Fibroblast of pulmonary artery (primary cell): Measurements from ENCODE around the gene CRTC1.

Source experiments
- DNase-seq: peaks from one replicate; pipeline ENCODE4 v3.0.0-alpha.2; 2010; ENCODE audit warnings: low read depth
- H3K4me3 ChIP-seq: replicated peaks from 2 replicates; pipeline ENCODE4 v1.5.1; 2011; ENCODE audit warnings: low read depth, mild to moderate bottlenecking, control low read depth, low read length, moderate library complexity
- CTCF ChIP-seq: IDR thresholded peaks from 2 replicates; pipeline ENCODE4 v1.5.1; 2011; ENCODE audit warnings: mild to moderate bottlenecking, control low read depth, low read length, inconsistent platforms; ENCODE audit errors: missing control alignments

Gene CRTC1

GRCh38 chr19:18788529-18789421 lies 105.3 kb downstream of the CRTC1 start:
- TF ChIP-seq CTCF, result no peak
- no peak for DNase-seq
- H3K4me3 ChIP-seq, result no peak overlapping the region

GRCh38 chr19:18789422-18789869 lies 106.0 kb downstream of the CRTC1 start:
- no peak for DNase-seq
- no peak overlapping the region for H3K4me3 ChIP-seq
- TF ChIP-seq CTCF, result no peak

GRCh38 chr19:18789883-18790565 lies 106.5 kb downstream of the CRTC1 start:
- H3K4me3 ChIP-seq, result no peak overlapping the region
- no peak for DNase-seq
- no peak for TF ChIP-seq CTCF

GRCh38 chr19:18790566-18791314 lies 107.3 kb downstream of the CRTC1 start, which contains the start of gene COMP:
TSS of gene COMP (minus strand) at chr19:18791305. CDS start at chr19:18791269, 36 bp downstream.
- H3K4me3 ChIP-seq, result no peak within 1 kb of the TSS
- no peak for DNase-seq

GRCh38 chr19:18791315-18791678 lies 107.8 kb downstream of the CRTC1 start:
- H3K4me3 ChIP-seq, result no peak overlapping the region
- no peak for TF ChIP-seq CTCF
- DNase-seq, result no peak

More at GRCh38 chr19:18790566-18791314, 107.3 kb downstream of the CRTC1 start, which contains the start of gene COMP:
- TF ChIP-seq CTCF, result no peak

- H3K4me3 ChIP-seq, result no peak overlapping the region
- DNase-seq, result no peak
Observed at GRCh38 chr19:18792661-18793060, 109.2 kb downstream of the CRTC1 start.

More at GRCh38 chr19:18792661-18793060, 109.2 kb downstream of the CRTC1 start:
- TF ChIP-seq CTCF, result no peak
